Activated T-cell treated with anti-CD3 and anti-CD28 coated beads, Interleukin-2, amount 50 U/mL, for 4 hours (primary cell): ENCODE data around the gene MAD2L2. TPM values are rescaled to one million over a fixed set of nuclear protein-coding genes. Genes with fewer than 3 reads are reported as not detected.

ENCODE experiments used
- ATAC-seq, 2 donors: fragments of 200-7000 bp; cut with Tn5 transposase; one replicate each; pipeline ENCODE4 v1.10.0; 2021
- DNase-seq: peaks from one replicate; pipeline ENCODE4 v3.0.0-alpha.2; 2020
- H3K27me3 Mint-ChIP-seq: one replicate; pipeline ENCODE4 v1.8.0; 2021; ENCODE audit warnings: low read depth, mixed read lengths
- H3K36me3 Mint-ChIP-seq: one replicate; pipeline ENCODE4 v1.8.0; 2022; ENCODE audit warnings: mixed read lengths; ENCODE audit not compliant: insufficient read depth
- H3K4me1 Mint-ChIP-seq: one replicate; pipeline ENCODE4 v1.8.0; 2021; ENCODE audit warnings: low read depth, mixed read lengths
- H3K4me3 Mint-ChIP-seq: one replicate; pipeline ENCODE4 v1.8.0; 2021; ENCODE audit warnings: mild to moderate bottlenecking, moderate library complexity, mixed read lengths
- H3K9me3 Mint-ChIP-seq: one replicate; pipeline ENCODE4 v1.8.0; 2021; ENCODE audit warnings: mixed read lengths
- total RNA-seq, 3 donors: library from RNA; stranded (reverse); gene quantifications; one replicate each; pipeline ENCODE4 v1.2.1, GENCODE V29; 2021

MAD2L2 gene
- 10 to 100 TPM; 60.7 to 67.1 (median 63.0) TPM for total RNA-seq

DNA sequence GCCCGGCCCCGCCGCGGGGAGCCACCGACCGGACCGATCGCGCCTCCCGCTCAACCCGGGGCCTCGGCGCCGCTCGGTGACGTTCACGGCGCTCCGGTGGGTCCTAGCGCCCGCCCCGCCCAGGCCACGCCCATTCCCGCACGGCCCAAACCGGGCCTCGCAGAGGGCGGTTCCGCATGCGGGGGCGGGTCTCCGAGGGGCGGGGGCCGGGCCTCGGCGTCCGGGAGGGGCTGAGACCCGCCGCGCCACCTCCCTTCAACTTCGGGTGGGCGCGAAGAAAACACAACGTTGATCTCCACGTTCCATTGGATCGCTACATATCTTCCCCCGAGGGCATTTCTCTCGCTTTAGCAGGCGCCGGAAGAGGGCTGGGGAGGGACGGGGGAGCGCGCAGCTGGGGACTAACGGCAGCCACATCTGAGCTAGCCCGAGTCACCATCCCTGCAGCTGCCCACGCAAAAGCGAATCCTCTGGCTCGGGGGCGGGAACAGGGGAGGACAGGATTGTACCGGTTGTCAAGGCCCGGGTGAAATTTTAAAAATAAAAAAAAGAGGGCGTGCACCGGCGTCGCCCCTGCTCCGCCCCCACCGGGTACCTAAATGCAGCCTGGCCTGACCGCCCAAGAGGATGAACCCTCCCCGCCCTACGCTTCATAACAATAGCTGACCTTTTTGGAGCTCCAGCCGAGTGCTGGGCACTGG lies at the start of gene MAD2L2:
MAD2L2 (minus strand) TSS at position 78 of the 701 bp plus-strand sequence. CDS start 547 bp downstream, outside the sequence.
- Mint-ChIP-seq H3K4me3 (peak within 1 kb of the TSS; percentile 88), H3K36me3 (no peaks in the 10 kb centered on the region), H3K9me3 (no peaks in the 10 kb centered on the region), H3K27me3 (peaks cover 2% of the 10 kb centered on the region), H3K4me1 (peaks cover 15% of the 10 kb centered on the region)
- ATAC-seq: peak; percentile 92
- DNase-seq: peak; percentile 89

DNA sequence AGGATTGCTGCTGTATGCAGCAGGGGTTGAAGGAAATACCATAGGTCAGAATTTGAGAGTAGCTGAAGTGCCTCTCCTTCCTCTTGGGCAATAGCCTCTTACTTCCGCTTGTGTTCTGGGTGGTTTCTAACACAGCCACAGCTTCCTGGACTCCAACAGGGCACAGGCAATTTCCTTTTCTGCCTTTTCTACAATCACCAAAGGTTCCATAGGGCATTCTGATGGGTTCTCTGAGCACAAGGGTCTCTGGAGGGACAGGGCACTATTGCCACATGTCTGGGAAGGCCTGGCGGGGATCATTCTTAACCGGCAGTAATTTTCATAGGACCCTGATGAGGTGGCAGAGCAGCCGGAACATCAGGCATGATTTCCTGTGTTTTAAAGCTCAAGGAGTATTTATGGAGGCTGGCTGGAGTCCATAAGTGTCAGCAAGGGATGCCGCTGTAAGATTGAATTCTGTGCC lies 49.5 kb upstream of the MAD2L2 start:
- H3K27me3 Mint-ChIP-seq: no peaks in the 10 kb centered on the region
- DNase-seq (no peak), ATAC-seq (peak; percentile 76 to 78)

DNA sequence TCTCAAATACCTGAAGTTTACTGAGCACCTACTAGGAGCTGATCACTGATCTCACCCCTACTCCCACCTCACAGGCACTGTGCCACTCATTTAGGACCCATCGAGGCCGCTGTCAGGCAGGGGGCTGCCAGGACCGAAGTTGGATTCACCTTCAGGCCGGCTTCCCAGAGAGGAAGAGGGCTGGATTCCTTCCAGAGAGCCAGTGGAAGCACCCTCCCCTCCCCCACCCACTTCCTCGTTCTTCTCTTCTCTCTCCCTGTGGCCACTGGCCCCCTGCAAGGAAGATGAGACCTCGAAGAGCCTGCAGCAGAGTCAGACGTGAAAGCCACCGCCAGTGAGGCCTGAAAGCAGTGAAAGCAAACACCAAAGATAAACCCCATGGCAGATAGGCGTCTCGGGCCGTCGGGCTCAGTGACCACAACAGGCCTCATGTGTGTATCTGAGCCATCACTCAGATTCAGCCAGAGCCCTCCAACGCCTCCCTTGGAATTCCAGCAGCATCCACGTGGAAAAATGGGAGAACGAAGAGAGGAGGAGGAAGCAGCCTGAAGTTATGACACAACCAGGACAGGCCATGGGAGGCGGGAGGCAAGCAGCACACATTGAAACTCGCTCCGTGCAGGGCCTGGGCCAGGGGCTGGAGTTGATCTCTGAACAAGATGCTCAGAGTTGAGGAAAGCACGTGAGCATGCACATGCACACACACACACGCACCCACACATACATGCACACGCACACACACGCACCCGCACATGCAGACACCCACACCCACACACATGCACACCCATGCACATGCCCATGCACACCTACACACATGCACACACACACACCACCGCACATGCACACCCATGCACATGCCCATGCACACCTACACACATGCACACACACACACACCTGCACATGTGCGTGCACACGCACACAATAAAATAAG lies 48.8 kb upstream of the MAD2L2 start:
- peak; percentile 9 to 20 for ATAC-seq
- no peak for DNase-seq
- no peaks in the 10 kb centered on the region for H3K27me3 Mint-ChIP-seq
- peaks cover 43% of the 10 kb centered on the region for H3K4me1 Mint-ChIP-seq
- no peaks in the 10 kb centered on the region for H3K9me3 Mint-ChIP-seq
- no peaks in the 10 kb centered on the region for H3K36me3 Mint-ChIP-seq
- H3K4me3 Mint-ChIP-seq: peak overlapping the region; percentile 72

More for the DNA sequence above, 49.5 kb upstream of the MAD2L2 start:
- no peaks in the 10 kb centered on the region for H3K9me3 Mint-ChIP-seq
- peak overlapping the region; percentile 72 for H3K4me3 Mint-ChIP-seq
- H3K36me3 Mint-ChIP-seq: no peaks in the 10 kb centered on the region
- H3K4me1 Mint-ChIP-seq: peaks cover 40% of the 10 kb centered on the region

DNA sequence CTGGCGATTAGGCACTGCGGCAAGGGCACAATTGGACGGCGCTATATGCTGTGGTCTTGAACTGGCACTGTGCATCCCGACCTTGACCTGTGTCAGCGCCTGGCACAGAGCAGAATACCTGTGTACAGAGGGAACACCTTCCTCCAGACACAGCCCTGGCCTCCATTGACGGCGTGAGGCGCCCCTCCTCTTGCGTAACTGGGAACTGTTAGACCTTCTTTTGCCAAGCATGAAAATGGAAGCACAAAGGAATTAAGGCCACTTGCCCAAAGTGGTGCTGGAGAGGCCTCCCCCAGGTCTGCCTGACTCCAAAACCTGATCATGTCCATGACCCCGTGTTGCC lies 48.2 kb upstream of the MAD2L2 start:
- no peaks in the 10 kb centered on the region for H3K27me3 Mint-ChIP-seq
- peaks cover 41% of the 10 kb centered on the region for H3K4me1 Mint-ChIP-seq
- H3K4me3 Mint-ChIP-seq: no peak overlapping the region
- ATAC-seq (no peak), DNase-seq (no peak)
- no peaks in the 10 kb centered on the region for H3K9me3 Mint-ChIP-seq
- H3K36me3 Mint-ChIP-seq: no peaks in the 10 kb centered on the region

DNA sequence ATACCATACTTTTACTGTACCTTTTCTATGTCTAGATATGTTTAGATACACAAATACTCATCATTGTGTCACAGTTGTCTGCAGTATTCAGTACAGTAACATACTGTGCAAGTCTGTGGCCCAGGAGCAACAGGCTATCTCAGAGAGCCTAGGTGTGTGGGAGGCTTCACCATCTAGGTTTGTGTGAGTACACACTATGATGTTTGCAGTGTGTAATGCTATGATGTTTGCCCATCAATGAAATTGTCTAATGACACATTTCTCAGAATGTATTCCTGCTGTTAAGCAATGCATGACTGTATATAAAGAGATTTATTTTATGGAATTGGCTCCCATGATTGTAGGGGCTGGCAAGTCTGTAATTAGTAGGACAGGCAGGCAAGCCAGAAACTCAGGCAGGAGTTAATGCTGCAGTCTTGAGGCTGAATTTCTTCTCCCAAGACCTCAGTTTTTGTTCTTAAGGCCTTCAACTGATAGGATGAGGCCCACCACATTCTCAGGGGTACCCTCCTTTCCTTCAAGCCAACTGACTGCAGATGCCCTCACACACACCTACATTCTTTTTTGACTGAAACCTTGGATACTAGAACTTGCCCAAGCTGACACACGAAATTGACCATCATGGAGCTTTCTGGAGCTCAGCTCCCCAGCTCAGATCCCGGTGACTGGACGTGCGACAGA lies 47.3 kb upstream of the MAD2L2 start:
- DNase-seq: no peak
- no peak for ATAC-seq

DNA sequence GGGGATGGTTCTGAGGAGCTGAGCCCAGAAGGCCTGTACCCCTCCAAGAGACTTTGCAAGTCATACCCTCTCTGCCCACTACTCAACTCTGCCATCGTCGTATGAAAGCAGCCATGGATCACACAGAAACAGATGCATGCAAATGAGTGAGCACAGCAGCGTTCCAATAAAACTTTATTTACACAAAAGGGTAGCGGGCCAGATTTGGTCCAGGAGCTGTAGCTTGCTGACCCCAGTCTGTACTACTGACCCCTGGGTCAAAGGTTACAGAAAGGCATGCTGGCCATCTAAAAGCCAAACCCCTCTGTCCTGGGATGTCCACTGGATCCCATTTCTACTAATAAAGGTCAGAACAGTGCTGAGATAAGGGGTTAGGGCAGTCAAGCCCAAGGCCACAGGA lies 46.2 kb upstream of the MAD2L2 start:
- Mint-ChIP-seq H3K36me3 (no peaks in the 10 kb centered on the region), H3K4me3 (no peak overlapping the region), H3K4me1 (peaks cover 37% of the 10 kb centered on the region), H3K27me3 (no peaks in the 10 kb centered on the region), H3K9me3 (no peaks in the 10 kb centered on the region)
- ATAC-seq (no peak), DNase-seq (no peak)

More for the DNA sequence above, 47.3 kb upstream of the MAD2L2 start:
- Mint-ChIP-seq H3K27me3 (no peaks in the 10 kb centered on the region), H3K9me3 (no peaks in the 10 kb centered on the region), H3K36me3 (no peaks in the 10 kb centered on the region), H3K4me3 (no peak overlapping the region), H3K4me1 (peaks cover 41% of the 10 kb centered on the region)

DNA sequence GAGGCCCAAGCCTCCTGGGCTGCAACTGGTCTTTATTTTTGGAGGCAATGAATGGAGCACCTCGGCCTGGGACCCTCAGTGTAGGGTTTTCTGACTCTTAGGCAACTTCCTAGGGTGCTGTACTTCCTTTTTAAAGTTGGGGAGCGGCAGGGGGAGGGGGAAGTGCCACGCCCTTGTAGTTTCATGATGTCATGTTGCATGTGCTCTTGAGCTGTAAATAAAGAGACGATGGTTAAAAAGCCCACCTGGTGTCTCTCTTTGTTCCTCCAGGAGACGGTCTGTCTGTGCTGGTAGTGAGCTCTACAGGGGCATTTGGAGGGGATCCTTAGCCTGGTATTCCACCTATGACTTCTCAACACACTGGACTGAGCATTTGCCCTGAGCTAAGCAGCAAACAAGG lies 44.7 kb upstream of the MAD2L2 start:
- Mint-ChIP-seq H3K4me3 (no peak overlapping the region), H3K27me3 (no peaks in the 10 kb centered on the region), H3K4me1 (peaks cover 23% of the 10 kb centered on the region), H3K9me3 (no peaks in the 10 kb centered on the region), H3K36me3 (no peaks in the 10 kb centered on the region)
- no peak for DNase-seq
- ATAC-seq: no peak

DNA sequence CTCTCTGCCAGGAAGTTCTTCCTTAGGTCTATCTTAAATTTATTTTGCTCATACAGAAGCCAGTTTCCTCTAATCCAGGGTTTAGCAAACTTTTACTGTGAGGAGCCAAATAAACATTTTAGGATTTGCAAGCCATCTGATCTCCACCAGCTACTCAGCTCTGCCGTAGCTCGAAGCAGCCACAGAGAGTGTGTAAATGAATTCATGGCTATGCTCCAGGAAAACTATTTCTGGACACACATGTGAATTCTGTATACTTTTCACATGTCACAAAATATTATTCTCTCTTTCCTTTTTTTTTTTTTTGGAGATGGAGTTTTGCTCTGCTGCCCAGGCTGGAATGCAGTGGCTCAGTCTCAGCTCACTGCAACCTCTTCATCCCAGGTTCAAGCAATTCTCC lies 41.6 kb upstream of the MAD2L2 start:
- H3K4me1 Mint-ChIP-seq: peaks cover 19% of the 10 kb centered on the region
- no peaks in the 10 kb centered on the region for H3K9me3 Mint-ChIP-seq
- DNase-seq (no peak), ATAC-seq (no peak)
- no peaks in the 10 kb centered on the region for H3K27me3 Mint-ChIP-seq
- H3K4me3 Mint-ChIP-seq: no peak overlapping the region
- no peaks in the 10 kb centered on the region for H3K36me3 Mint-ChIP-seq

DNA sequence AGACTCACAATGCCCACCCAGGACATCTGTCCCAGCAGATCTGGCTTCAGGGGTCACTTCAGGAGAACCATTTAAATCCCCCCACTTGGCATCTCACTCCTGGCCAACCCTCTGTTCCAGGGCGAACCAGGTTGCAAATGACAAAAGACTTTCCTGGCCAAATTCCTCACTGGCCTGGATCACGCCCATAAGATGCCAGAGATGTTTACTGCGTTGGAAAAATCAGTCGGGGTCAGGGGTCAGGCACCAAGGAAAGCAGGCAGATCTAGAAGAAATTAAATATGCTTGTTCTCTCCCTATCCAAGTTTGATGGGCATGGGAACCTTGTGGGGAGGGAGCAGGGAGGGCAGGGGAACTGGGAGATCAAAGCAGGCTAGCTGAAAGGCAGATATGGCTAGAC lies 40.4 kb upstream of the MAD2L2 start:
- DNase-seq: no peak
- H3K36me3 Mint-ChIP-seq: no peaks in the 10 kb centered on the region
- H3K9me3 Mint-ChIP-seq: no peaks in the 10 kb centered on the region
- H3K4me3 Mint-ChIP-seq: no peak overlapping the region
- ATAC-seq: no peak
- H3K4me1 Mint-ChIP-seq: peaks cover 19% of the 10 kb centered on the region
- H3K27me3 Mint-ChIP-seq: no peaks in the 10 kb centered on the region

DNA sequence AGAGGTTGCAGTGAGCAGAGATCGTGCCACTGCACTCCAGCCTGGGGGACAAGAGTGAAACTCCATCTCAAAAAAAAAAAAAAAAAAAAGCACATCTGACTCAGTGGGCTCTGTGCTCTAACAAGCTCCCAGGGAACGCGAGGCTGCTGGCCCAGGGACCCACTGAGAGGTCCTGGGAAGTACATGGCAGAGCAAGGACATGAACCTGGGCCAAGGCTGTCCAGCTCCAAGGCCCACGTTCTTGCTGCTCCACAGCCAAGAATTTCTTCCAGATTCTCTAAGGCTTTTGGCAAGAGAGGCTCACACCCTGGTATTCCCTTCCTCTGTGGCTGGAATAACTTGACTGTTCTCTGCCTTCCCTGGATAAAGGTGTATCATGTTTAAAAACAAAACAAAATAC lies 39.6 kb upstream of the MAD2L2 start:
- ATAC-seq: no peak
- no peak overlapping the region for H3K4me3 Mint-ChIP-seq
- DNase-seq: no peak
- no peaks in the 10 kb centered on the region for H3K36me3 Mint-ChIP-seq
- H3K9me3 Mint-ChIP-seq: no peaks in the 10 kb centered on the region
- no peaks in the 10 kb centered on the region for H3K27me3 Mint-ChIP-seq
- H3K4me1 Mint-ChIP-seq: peaks cover 16% of the 10 kb centered on the region

DNA sequence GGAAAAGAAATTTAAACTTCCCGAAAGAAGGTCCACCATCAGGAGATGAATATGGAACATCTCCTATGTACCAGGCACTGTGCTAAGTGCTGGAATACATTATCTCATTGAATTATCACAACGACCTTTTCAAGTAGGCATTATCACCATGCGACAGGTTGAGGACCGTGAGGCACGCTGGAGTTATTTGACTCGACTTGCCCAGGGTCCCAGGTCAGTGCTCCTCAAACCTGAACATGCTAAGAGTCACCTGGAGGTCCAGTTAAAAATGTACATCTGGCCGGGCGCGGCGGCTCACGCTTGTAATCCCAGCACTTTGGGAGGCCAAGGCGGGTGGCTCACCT lies 39.1 kb upstream of the MAD2L2 start:
- Mint-ChIP-seq H3K9me3 (no peaks in the 10 kb centered on the region), H3K36me3 (no peaks in the 10 kb centered on the region), H3K27me3 (no peaks in the 10 kb centered on the region), H3K4me1 (peaks cover 14% of the 10 kb centered on the region), H3K4me3 (peak overlapping the region; percentile 81)
- ATAC-seq (no peak), DNase-seq (no peak)

DNA sequence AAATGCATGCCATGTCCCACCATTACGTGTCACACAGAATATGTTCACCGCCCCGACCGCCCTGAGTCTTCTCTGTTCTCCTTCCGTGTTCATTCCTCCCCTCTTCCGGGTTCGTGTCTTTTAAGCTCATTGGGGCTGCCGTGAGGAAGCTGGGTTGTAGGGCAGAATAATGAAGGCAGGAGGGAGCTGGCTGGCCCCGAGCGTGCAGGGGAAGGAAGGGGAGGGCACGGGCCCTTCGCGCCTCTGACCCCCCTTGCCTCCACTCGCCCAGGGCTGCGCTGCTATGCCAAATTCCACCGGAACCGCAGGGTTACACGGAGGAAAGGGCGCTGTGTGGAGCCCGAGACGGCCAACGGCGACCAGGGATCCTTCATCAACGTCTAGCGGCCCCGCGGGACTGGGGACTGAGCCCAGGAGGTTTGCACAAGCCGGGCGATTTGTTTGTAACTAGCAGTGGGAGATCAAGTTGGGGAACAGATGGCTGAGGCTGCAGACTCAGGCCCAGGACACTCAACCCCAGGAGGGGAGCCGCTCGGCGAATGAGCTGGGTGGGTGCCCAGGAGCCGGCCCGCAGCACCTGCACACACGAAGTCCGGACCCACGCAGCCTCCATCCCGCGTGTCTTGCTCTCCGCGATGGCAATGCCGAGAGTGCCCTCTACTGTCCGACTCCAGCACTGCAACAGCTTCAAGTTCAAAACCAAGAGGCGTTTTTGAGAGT lies 38.5 kb upstream of the MAD2L2 start:
- Mint-ChIP-seq H3K27me3 (no peaks in the 10 kb centered on the region), H3K9me3 (no peaks in the 10 kb centered on the region), H3K4me1 (peaks cover 14% of the 10 kb centered on the region), H3K4me3 (peak overlapping the region; percentile 81), H3K36me3 (no peaks in the 10 kb centered on the region)
- DNase-seq (peak; percentile 90), ATAC-seq (peak; percentile 85 to 87)

DNA sequence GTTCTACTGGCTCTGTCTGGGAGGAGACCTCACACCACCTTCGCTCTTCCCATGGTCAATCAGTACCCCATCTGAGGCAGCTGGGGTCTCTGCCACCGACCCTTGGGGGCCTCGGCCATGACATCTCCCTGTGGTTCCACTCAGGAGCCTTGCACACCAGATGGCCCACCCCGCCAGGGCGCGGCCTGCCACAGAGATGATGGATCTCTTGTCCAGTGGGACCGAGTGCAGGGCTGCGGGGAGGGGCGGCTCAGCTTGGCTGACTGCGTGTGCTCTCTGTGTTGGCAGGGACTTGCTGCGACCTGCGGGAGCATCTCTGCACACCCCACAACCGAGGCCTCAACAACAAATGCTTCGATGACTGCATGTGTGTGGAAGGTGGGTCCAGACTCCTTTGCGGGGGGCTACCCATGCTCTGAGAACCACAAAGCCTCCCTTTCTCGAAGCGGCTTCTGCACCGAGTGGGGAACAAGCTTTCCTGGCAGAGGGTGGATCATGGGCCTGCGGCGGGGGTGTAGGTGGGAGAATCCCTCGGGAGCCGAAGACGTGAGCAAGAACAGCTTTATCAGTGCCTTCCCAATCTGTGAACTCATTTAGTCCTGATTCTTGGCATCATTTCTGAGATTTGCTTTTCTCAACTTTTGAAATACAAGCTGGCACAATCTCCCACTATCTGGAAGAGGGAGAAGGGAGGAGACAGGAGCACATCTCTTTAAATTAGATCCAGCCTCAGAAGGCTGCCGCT lies 34.1 kb upstream of the MAD2L2 start:
- no peak for ATAC-seq
- Mint-ChIP-seq H3K9me3 (no peaks in the 10 kb centered on the region), H3K36me3 (no peaks in the 10 kb centered on the region), H3K4me3 (no peak overlapping the region), H3K27me3 (no peaks in the 10 kb centered on the region), H3K4me1 (peaks cover 13% of the 10 kb centered on the region)
- no peak for DNase-seq
